Measurements from ENCODE around the gene SKI.

Gene SKI

DNA sequence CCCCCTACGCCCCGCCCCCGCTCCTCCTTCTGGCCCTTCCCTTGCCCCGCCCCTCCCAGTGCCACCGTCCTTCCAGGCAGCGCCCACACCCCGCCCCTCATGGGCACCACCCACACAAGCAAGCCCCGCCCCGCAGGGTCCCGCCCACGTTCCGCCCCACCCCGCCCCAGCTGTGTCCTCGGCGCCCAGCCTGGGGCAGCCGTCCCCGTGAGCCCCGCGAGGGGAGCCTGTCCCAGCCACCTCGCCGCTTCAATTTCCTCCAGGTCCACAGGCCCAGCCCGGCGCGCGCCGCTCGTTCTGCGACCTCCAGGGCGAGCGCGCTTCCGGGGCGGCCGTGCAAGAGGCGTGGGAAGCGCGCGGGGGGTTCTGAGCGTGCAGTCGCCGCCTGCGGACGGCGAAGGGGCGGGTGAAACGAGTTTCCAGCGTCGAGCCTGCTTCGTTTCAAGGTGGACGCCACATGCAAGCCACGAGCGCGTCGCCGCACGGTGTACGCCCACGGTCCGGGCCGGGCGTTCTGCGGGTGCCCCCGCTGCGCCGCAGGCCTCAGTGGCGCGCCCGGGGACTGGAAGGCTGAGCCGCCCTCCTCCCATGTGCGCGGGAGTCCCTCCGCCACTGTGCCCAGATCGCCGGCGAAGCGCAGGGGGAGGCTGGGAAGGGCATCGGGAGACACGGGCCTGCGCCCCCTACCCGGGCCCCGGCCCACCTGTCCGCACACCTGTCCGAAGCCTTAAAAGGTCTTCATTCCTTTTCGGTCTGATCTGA, 22.7 kb upstream of the SKI start:
- peak; percentile 73 for FAIRE-seq

DNA sequence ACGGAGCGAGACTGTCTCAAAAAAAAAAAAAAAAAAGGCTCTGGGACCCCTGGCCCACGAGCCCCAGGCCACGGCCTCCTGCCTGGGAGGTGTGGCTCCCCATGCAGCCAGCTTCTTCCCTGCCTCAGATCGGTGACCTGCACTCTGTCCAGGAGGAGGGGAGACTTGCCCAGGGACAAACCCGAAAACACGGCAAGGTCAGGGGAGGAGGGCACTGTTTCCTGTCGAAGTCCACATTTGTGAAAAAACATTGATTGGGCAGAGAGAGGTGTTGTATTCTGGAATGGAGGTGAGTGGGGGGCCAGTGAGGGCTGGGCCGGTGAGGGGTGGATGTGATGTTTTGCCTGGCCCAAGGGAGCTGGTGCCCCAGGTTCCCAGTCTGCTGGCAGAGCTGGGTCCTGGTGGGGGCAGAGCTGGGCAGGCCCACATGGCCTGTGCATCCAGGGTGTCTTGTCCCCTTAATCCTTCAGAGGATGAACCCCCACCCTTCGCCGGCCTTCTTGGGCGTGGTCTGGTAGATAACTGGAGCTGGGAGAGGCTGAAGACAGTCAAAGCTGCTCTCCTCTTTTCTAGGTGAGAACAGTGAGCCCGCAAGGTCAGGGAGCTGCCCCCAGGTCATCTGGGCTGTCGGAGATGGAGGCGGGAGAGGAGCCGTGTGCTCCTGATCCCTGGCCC, 21.2 kb upstream of the SKI start:
- TF ChIP-seq POLR2AphosphoS5 (IDR thresholded peaks at IDR 0.05; ENCODE audit: low read depth, low read length) (no peak), TAF1 (IDR thresholded peaks at IDR 0.05; ENCODE audit: borderline replicate concordance, low read depth, low read length) (no peak), POLR2A (IDR thresholded peaks at IDR 0.05; ENCODE audit: low read depth, low read length) (no peak)
- FAIRE-seq, result no peak
- DNase-seq (ENCODE audit: insufficient read length), result no peak

More for the DNA sequence above, 22.7 kb upstream of the SKI start:
- no peak for TF ChIP-seq TAF1 (IDR thresholded peaks at IDR 0.05; ENCODE audit: borderline replicate concordance, low read depth, low read length)
- no peak for TF ChIP-seq POLR2A (IDR thresholded peaks at IDR 0.05; ENCODE audit: low read depth, low read length)
- TF ChIP-seq POLR2AphosphoS5 (IDR thresholded peaks at IDR 0.05; ENCODE audit: low read depth, low read length), result no peak
- DNase-seq (ENCODE audit: insufficient read length), result no peak

GRCh38 chr1:2208309-2209239, 19.5 kb upstream of the SKI start:
- no peak for TF ChIP-seq POLR2A (IDR thresholded peaks at IDR 0.05; ENCODE audit: low read depth, low read length)
- no peak for TF ChIP-seq POLR2AphosphoS5 (IDR thresholded peaks at IDR 0.05; ENCODE audit: low read depth, low read length)
- TF ChIP-seq TAF1 (IDR thresholded peaks at IDR 0.05; ENCODE audit: borderline replicate concordance, low read depth, low read length), result no peak
- DNase-seq (ENCODE audit: insufficient read length) (no peak), FAIRE-seq (no peak)

DNA sequence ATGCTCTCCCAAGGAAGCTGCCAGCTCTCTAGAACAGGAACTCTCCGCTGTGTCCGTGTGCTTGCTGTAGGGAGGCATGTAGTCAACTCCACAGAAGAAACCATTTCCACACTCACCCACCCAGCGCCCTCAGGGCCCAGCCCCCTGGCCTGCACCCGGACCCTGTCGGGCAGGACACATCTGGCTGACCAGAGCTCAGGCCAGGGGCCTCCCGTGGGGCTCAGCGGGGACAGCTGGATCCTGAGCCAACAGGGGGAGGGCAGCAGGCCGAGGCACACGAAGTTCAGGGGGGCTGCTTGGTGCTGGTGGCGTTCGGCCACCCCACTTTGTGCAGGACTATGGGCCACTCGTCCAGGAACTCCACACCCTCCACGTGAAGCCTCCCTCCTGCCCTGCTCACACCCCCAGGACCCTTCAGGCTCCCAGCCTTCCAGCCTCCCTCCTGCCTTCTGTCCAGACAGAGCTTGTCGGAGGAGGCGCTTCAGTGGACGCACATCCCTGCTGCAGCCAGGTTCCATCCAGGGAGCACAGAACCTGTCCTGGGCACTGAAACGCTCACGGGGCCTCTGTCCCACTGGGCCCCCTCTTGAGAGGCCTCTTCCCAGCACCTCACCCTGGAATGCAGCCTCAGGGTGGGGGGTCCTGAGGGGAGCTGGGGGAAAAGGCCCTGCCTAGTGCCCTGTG, 18.6 kb upstream of the SKI start:
- no peak for TF ChIP-seq TAF1 (IDR thresholded peaks at IDR 0.05; ENCODE audit: borderline replicate concordance, low read depth, low read length)
- no peak for TF ChIP-seq POLR2A (IDR thresholded peaks at IDR 0.05; ENCODE audit: low read depth, low read length)
- TF ChIP-seq POLR2AphosphoS5 (IDR thresholded peaks at IDR 0.05; ENCODE audit: low read depth, low read length), result no peak
- DNase-seq (ENCODE audit: insufficient read length), result no peak
- no peak for FAIRE-seq

GRCh38 chr1:2210084-2210653, 17.9 kb upstream of the SKI start:
- no peak for FAIRE-seq
- no peak for TF ChIP-seq POLR2A (IDR thresholded peaks at IDR 0.05; ENCODE audit: low read depth, low read length)
- no peak for TF ChIP-seq POLR2AphosphoS5 (IDR thresholded peaks at IDR 0.05; ENCODE audit: low read depth, low read length)
- TF ChIP-seq TAF1 (IDR thresholded peaks at IDR 0.05; ENCODE audit: borderline replicate concordance, low read depth, low read length), result no peak
- no peak for DNase-seq (ENCODE audit: insufficient read length)

DNA sequence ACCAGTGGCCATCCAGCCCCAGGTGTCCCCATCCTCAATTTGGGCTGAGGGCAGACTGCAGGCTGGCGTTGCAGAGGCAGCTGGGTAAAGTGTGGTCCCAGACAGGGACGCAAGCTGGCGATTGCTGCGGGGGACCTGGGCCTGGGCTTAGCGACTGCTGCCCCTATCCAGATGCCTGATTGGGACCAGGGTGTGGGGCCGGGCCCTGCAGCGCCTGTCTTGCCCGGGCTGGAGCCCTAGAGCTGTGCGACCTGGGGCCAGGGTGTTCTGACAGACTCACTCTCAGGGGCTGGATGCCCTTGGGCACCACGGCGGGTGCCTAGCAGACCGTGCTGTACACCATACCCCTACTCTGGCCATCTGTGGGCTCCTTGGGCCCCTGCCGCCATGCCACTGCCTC, 17.3 kb upstream of the SKI start:
- no peak for TF ChIP-seq POLR2A (IDR thresholded peaks at IDR 0.05; ENCODE audit: low read depth, low read length)
- no peak for FAIRE-seq

DNA sequence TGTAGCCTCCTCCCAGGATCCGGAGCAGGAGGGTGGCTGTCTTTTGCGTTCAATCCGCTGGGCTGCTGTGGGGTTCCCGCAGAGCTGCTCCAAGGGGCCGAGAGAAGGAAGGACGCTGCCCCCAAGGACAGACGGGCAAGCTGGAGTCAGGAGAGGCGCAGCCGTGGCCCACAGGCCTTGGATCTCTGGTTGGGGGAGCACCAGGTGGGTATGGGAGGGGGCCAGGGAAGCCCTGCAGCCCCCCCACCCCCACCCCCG, 15.9 kb upstream of the SKI start:
- TF ChIP-seq TAF1 (IDR thresholded peaks at IDR 0.05; ENCODE audit: borderline replicate concordance, low read depth, low read length) (no peak), POLR2AphosphoS5 (IDR thresholded peaks at IDR 0.05; ENCODE audit: low read depth, low read length) (no peak), POLR2A (IDR thresholded peaks at IDR 0.05; ENCODE audit: low read depth, low read length) (no peak)
- DNase-seq (ENCODE audit: insufficient read length) (no peak), FAIRE-seq (no peak)

More for the DNA sequence above, 17.3 kb upstream of the SKI start:
- DNase-seq (ENCODE audit: insufficient read length), result no peak

DNA sequence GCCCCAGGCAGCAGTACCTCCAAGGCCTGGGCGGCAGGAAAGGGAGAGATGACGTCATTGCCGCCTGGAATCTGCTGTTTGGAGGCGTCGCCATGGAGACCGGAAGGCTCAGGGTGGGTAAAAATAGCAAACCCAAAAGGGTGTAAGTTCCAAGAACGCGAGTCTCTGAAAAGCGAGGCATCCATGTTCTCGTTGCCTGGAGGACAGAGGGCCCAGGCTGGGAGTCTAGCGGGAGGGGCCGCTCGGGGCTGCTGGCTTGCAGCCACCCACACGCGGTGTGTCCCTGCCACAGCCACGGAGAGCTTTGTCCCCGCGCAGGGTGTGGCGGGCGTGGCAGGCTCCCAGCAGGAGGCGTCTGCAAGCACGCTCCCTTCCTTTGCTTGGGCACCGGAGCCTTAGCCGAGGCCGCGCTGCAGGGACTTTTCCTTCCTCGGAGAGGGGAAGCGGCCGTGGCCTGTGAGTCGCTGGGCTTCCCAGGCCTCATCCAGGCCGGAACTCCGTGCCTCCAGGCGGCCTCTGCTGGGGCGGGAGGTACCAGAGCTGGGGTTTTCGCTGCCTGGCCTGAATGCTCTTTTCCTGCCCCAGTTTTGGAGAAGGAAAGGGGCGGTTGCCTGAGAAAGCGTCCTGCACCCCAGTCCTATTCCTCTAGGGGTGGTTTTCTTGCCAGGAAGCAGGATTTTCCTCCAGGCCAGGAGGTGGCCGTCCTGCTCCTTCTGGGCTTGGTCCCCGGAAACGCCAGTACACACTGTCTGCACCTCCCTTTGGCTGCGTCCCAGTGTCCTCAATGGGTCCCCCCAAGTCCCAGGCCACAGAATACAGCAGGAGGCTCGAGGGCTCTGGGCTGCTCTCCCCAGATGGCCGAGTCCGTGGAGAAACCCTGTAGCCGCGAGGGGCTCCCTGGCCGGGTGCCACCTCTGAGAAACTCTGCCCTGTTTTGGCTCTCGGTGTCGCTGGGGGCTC, 15.3 kb upstream of the SKI start:
- DNase-seq (ENCODE audit: insufficient read length), result no peak
- no peak for FAIRE-seq
- TF ChIP-seq POLR2AphosphoS5 (IDR thresholded peaks at IDR 0.05; ENCODE audit: low read depth, low read length) (no peak), TAF1 (IDR thresholded peaks at IDR 0.05; ENCODE audit: borderline replicate concordance, low read depth, low read length) (no peak), POLR2A (IDR thresholded peaks at IDR 0.05; ENCODE audit: low read depth, low read length) (no peak)

- TF ChIP-seq TAF1 (IDR thresholded peaks at IDR 0.05; ENCODE audit: borderline replicate concordance, low read depth, low read length) (no peak), POLR2A (IDR thresholded peaks at IDR 0.05; ENCODE audit: low read depth, low read length) (no peak), POLR2AphosphoS5 (IDR thresholded peaks at IDR 0.05; ENCODE audit: low read depth, low read length) (no peak)
- FAIRE-seq, result no peak
These were observed 14.3 kb upstream of the SKI start for GRCh38 chr1:2213576-2214505.

More at GRCh38 chr1:2213576-2214505, 14.3 kb upstream of the SKI start:
- no peak for DNase-seq (ENCODE audit: insufficient read length)

All from GM12892 (cell line).